ENCODE measurements around the gene GNPTG. TPM values are rescaled to one million over a fixed set of nuclear protein-coding genes. Genes with fewer than 3 reads are reported as not detected.

Gene GNPTG
- total and polyA plus RNA-seq, 9 of the 15 experiments (the other 6 are each of a cell fraction or from before 2014, with no cell fraction given) = 0.69 to 33.3 (median 13.6) TPM

GRCh38 chr16:1374418-1375297, 22.9 kb downstream of the GNPTG start:
- intact Hi-C loops (cut with micrococcal nuclease) (no loop called here), in situ Hi-C loops (cut with MboI) (no loop called here)
- POLR2A ChIA-PET = interaction anchor here (0.7 to 1.1 kb wide), 3 partner anchors 10 to 14 kb away, joined by 3 read pairs; no protein-coding TSS in a partner anchor
- CTCF ChIA-PET (ENCODE audit: low intra/inter-chr PET ratio) = no interaction called here
- BruUV-seq (replicated peaks) = no TSS peak
- TF ChIP-seq RAD51 (IDR thresholded peaks at IDR 0.05; ENCODE audit: borderline replicate concordance, low read depth) (no peak), MCM3 (IDR thresholded peaks at IDR 0.05) (no peak), CGGBP1 (CRISPR knock-in tag; IDR thresholded peaks at IDR 0.05) (no peak), MCM2 (IDR thresholded peaks at IDR 0.05; ENCODE audit: low read depth) (no peak), CBFA2T3 (IDR thresholded peaks at IDR 0.05) (no peak), HINFP (tag; conservative IDR thresholded peaks at IDR 0.05; ENCODE audit: low read depth) (no peak), BACH1 (tag; IDR thresholded peaks at IDR 0.05) (no peak), ZNF584 (CRISPR knock-in tag; IDR thresholded peaks at IDR 0.05; ENCODE audit: low read depth) (no peak), PRPF4 (IDR thresholded peaks at IDR 0.05; ENCODE audit: insufficient read depth, low read depth, low read length, poor library complexity, severe bottlenecking) (no peak), TRIM24 (IDR thresholded peaks at IDR 0.05) (no peak), ZBTB34 (CRISPR knock-in tag; IDR thresholded peaks at IDR 0.05) (no peak)
- 89% methylated on average over 37 of the region's 46 CpGs for WGBS (ENCODE audit: insufficient coverage, low coverage, missing lambda C conversion rate)
- ATAC-seq (no peak), DNase-seq (ENCODE audit: extremely low read depth in 1 of 4, low spot score in 3 of 4) (no peak), FAIRE-seq (no peak)
- H3K4me3 ChIP-seq = no peak overlapping the region
- H3K36me3 ChIP-seq (ENCODE audit: control insufficient read depth, insufficient read depth, low read length) = peaks cover 21% of the 10 kb centered on the region; the same call in 2 of the 3 replicates
- no peak overlapping the region for H3K4me2 ChIP-seq (ENCODE audit: insufficient read depth, low read length)
- H3K4me1 ChIP-seq (replicated peaks in 1 of 2; ENCODE audit: control insufficient read depth in 2 of 2, insufficient read depth in 2 of 2, low read length in 2 of 2) = peaks cover 14 to 75% of the 10 kb centered on the region in 2 experiments; a peak in 4 of 5 replicates
- H3K79me2 ChIP-seq (ENCODE audit: control insufficient read depth, insufficient read depth, low read length) = peaks cover 36% of the 10 kb centered on the region
- H3K9ac ChIP-seq (ENCODE audit: insufficient read depth in 1 of 2, low read depth in 2 of 2, low read length in 2 of 2) = peak overlapping the region in 1 of 2 experiments; percentile 40; a peak in 1 of 4 replicates
- no peaks in the 10 kb centered on the region for H3K9me3 ChIP-seq (replicated peaks; ENCODE audit: control insufficient read depth, insufficient read depth, low read depth, low read length)
- no peak overlapping the region for H2AFZ ChIP-seq (ENCODE audit: low read depth, low read length)
- H4K20me1 ChIP-seq (replicated peaks; ENCODE audit: control insufficient read depth, insufficient read depth, low read length) = peaks cover 8% of the 10 kb centered on the region; the same call in 1 of the 2 replicates
- no peak overlapping the region for H3K27ac ChIP-seq (ENCODE audit: extremely low read depth, low read depth, low read length)
- H3K9me1 ChIP-seq (ENCODE audit: control insufficient read depth, insufficient read depth, low read length) = peaks cover 5% of the 10 kb centered on the region
- no peaks in the 10 kb centered on the region for H3K27me3 ChIP-seq (ENCODE audit: control insufficient read depth in 2 of 2, insufficient read depth in 2 of 2, low read length in 2 of 2)
